Stimulated activated CD4-positive, alpha-beta T cell treated with anti-CD3 and anti-CD28 coated beads, Interleukin-2, amount 100 ng/mL, for 24 hours (primary cell): Measurements from ENCODE around the gene RALGDS.
"Not testable (repeated sequence)": the region's sequence is repeated elsewhere in the genome, so short reads cannot be mapped to it uniquely, and the experiment has no call there.

ENCODE experiments used
- DNase-seq, 2 donors: peaks; one replicate each; pipeline ENCODE4 v3.0.0-alpha.2; 2020

Gene RALGDS

GRCh38 chr9:133086212-133086860, 34.7 kb downstream of the RALGDS start:
- DNase-seq: not testable (repeated sequence)

- not testable (repeated sequence) for DNase-seq
These were observed 37.4 kb downstream of the RALGDS start for GRCh38 chr9:133083688-133084087.

GRCh38 chr9:133081957-133082644, 38.9 kb downstream of the RALGDS start:
- DNase-seq: not testable (repeated sequence)

GRCh38 chr9:133080786-133081779, 40.0 kb downstream of the RALGDS start:
- DNase-seq: not testable (repeated sequence)

GRCh38 chr9:133080161-133080560, 40.9 kb downstream of the RALGDS start:
- DNase-seq: no peak

- no peak for DNase-seq
These were observed 42.6 kb downstream of the RALGDS start for GRCh38 chr9:133078486-133078885.

GRCh38 chr9:133076691-133077090, 44.3 kb downstream of the RALGDS start:
- no peak for DNase-seq

- no peak for DNase-seq
These were observed 45.0 kb downstream of the RALGDS start for GRCh38 chr9:133075925-133076630.

- DNase-seq: no peak
These were observed 46.9 kb downstream of the RALGDS start for GRCh38 chr9:133074111-133074651.

GRCh38 chr9:133073086-133074014, 47.7 kb downstream of the RALGDS start:
- no peak for DNase-seq

- not testable (repeated sequence) for DNase-seq
These were observed 48.8 kb downstream of the RALGDS start for GRCh38 chr9:133072210-133072609.

GRCh38 chr9:133071484-133072150, 49.4 kb downstream of the RALGDS start:
- DNase-seq: no peak

- DNase-seq: not testable (repeated sequence)
These were observed 50.1 kb downstream of the RALGDS start for GRCh38 chr9:133070985-133071384.

GRCh38 chr9:133070500-133070961, 50.5 kb downstream of the RALGDS start:
- DNase-seq: not testable (repeated sequence)

GRCh38 chr9:133068431-133068830, 52.6 kb downstream of the RALGDS start:
- DNase-seq: not testable (repeated sequence)

GRCh38 chr9:133067813-133068212, 53.2 kb downstream of the RALGDS start:
- DNase-seq: no peak

- DNase-seq: no peak
These were observed 54.0 kb downstream of the RALGDS start for GRCh38 chr9:133067006-133067405.

GRCh38 chr9:133066181-133066983, 54.7 kb downstream of the RALGDS start:
- no peak for DNase-seq

- no peak for DNase-seq
These were observed 56.0 kb downstream of the RALGDS start for GRCh38 chr9:133065070-133065388.
